GM19099 (cell line): ENCODE measurements around the gene PLAC1.

Source experiments
- POLR2A ChIP-seq: IDR thresholded peaks from 3 replicates; pipeline ENCODE4 v1.6.1; 2011; ENCODE audit warnings: low read depth; ENCODE audit not compliant: insufficient read length; ENCODE audit errors: extremely low read depth

The PLAC1 gene

DNA sequence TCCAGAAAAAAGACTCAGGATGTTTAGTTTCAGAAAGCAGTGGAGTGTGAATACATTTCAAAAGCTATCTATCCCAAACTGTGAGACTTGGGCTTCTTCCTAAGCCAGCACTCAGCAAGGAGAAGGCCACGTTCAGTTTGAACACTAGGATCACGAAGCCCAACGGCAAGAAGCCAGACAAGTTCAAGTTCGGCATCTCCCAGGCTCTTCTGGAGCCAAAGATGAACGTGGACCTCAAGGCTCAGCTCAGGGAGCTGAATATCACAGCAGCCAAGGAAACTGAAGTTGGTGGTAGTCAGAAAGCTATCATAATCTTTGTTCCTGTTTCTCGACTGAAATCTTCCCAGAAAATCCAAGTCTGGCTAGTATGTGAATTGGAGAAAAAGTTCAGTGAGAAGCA is 7.6 kb downstream of the PLAC1 start:
- no peak for TF ChIP-seq POLR2A

GRCh38 chrX:134649770-134650169 is 8.5 kb downstream of the PLAC1 start:
- TF ChIP-seq POLR2A: no peak

- no peak for TF ChIP-seq POLR2A
Observed at GRCh38 chrX:134647477-134647877, 10.8 kb downstream of the PLAC1 start.

GRCh38 chrX:134646691-134647090 is 11.6 kb downstream of the PLAC1 start:
- no peak for TF ChIP-seq POLR2A

DNA sequence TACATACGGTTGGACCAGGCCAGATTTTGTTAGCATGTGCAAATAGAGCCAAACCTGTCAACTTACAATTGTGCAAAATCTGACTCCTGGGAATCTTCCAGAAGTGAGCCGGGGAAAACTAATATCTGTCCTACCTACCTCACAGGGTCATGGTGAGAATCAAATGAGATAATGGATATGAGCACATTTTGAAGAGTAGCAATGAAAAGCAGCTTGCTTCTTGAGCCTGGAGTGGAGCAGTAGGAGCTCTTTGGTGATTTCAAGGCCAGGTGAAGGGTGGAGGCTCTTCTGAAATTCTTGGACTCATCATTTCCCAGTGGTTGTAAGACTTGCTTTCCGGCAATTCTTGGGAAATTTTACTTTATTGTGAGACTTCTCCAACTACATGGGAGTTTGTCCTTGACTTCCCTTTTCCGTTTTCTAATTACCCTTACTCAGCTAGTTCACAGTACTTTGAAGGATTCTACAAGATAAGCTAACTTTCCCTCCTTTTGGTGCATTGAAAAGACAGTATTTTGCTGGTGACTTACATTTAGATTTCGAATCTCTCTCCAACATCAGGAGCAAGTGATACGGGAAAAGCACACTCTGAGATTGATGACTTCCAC is 12.2 kb downstream of the PLAC1 start:
- TF ChIP-seq POLR2A: no peak

DNA sequence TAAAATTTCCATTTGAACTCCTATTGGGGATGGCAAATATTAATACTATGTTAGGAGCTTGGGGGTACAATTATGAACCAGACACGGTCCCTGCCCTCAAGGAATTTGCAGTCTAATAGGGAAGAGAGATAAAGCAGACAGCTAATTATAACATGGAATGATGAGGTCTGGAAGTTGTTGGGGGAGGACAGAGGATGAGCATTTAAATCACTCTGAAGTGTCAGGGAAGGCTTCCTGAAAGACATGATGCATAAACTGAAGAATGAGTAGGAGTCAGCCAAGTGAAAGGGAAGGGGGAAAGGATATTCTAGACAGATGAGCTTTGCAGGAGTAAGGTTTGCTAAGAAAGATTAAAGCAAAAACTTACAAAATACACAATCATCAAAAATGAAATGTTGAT is 15.9 kb downstream of the PLAC1 start:
- no peak for TF ChIP-seq POLR2A

DNA sequence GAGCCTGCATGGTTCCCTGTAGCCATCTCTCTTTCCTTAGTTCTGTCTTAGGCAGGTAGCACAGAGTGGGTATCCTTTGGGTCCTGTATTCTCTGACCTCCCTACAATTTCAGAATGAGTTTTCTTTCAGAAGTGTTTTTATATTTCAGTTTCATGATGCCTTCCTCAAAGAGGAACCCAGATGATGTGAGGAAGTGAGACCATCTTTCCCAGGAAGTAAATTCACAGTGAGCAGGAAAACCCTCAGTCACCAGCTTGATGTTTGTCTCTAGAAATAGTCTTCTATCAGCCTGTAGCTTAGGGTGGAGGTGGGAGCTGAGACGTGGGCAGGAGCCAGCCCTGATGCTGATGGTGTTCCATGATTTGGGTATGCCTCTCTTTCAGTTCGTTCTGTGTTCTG is 16.9 kb downstream of the PLAC1 start:
- TF ChIP-seq POLR2A: no peak

GRCh38 chrX:134640914-134641313 is 17.4 kb downstream of the PLAC1 start:
- no peak for TF ChIP-seq POLR2A

GRCh38 chrX:134636851-134637250 is 21.4 kb downstream of the PLAC1 start:
- TF ChIP-seq POLR2A: no peak

DNA sequence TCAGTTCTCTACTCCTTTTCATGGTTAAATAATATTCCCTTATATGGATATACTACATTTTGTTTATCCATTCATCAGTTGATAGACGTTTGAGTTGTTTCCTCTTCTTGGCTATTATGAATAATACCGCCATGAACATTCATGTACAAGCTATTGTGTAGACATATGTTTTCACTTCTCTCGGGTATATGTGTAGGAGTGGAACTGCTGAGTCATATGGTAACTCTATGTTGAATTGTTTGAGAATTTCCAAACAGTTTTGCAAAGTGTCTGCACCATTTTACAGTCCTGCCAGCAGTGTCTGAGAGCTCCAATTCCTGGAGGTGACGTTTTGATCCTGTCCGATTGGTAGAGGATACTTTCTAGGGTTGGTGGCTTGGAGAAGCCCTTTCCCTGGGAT is 23.6 kb downstream of the PLAC1 start:
- TF ChIP-seq POLR2A: no peak

- no peak for TF ChIP-seq POLR2A
Observed at GRCh38 chrX:134633832-134634231, 24.4 kb downstream of the PLAC1 start.

- TF ChIP-seq POLR2A: no peak
Observed at GRCh38 chrX:134633394-134633793, 24.9 kb downstream of the PLAC1 start.

GRCh38 chrX:134632355-134632754 is 25.9 kb downstream of the PLAC1 start:
- TF ChIP-seq POLR2A: no peak

DNA sequence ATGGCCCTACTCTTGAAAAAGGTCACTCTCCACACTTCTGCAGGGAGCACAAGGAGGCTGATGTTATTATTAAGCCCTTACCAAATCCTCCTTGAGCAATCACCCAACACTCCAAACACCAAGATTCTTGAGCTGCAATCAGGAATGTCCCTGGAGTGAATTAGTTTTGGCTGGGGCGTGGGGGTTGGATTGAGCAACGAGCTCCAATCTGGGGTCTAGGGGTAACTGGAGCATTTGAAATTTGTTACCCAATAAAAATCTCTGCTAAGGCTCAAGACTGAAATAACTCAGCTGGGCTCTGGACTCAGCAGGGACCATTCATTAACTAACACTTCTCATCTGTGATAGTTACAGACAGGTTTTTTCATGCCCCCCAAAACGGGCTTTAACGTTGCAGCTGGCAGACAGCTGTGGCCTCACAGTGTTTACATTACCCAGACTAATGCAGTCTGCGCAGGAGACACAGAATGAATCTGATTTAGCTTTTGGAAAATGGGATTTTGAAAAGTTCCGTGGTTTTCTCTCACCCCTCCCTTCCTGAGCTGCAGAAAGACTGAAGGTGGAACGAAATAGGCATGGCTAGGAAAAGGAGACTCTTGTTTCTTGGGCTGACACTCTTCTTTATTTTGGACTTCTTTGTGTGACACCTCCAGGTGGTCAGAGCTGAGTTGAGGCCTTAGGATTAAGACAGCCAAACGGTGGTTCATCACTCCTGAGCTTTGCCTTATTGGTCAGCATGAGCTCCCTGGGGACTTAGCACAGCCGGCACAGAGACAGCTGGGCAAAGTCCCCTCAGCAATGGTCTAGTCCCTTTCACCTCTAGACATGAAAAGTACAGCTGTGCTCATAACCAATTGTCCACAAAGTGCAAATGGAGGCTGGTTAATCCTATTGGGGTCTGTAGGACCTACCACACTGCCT is 26.6 kb downstream of the PLAC1 start:
- no peak for TF ChIP-seq POLR2A

- TF ChIP-seq POLR2A: no peak
Observed at GRCh38 chrX:134628663-134629062, 29.6 kb downstream of the PLAC1 start.

DNA sequence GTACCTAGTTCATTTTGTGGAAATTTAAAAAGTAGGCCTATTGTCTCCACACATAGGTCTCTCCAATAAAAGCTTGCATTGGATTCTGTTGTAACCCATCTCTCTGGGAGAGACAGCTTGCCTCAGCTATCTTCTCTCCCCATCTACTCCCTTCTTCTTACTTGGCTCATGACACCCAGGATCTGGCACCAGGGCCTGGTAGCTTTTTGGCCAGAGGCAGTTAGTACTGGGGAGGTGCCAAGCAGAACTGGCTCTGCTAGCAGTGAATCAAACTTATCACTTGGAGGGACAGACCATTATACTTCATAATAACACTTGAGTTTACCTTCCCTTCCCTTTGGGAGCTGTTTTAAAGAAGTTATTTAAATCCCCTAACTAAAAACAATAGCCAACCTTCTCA is 31.8 kb downstream of the PLAC1 start:
- TF ChIP-seq POLR2A: no peak
